ENCODE data around the gene APOA4. TPM values are rescaled to one million over a fixed set of nuclear protein-coding genes. Genes with fewer than 3 reads are reported as not detected.

Gene APOA4
- total RNA-seq, 6 experiments from 2014 or later, result not detected

DNA sequence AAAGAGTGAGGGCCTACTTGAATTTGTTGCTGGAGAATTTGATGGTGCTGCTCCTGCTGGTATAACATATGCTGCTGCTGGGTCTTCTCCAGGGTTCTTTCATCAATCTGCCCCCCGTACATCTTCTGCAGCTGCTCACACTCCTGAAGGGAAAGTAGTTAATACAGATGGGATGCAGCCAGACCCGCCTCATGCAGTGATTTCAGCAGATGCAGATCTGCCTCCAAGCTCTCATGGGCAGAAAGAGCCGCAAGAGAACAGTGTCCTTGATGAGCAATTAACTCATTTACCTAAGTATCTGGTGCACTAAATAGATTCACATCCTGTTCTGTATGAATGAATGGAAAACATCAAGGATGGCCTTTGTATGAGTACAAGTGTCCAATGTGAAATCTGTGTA, 39.1 kb upstream of the APOA4 start:
- no peak overlapping the region for H3K4me3 Mint-ChIP-seq
- H3K9me3 Mint-ChIP-seq, result no peaks in the 10 kb centered on the region
- peaks cover 91% of the 10 kb centered on the region for H3K4me1 Mint-ChIP-seq (ENCODE audit: low read depth)
- peaks cover 48% of the 10 kb centered on the region for H3K36me3 Mint-ChIP-seq (ENCODE audit: low read depth)
- no peak for DNase-seq
- TF ChIP-seq, protein P1, sequence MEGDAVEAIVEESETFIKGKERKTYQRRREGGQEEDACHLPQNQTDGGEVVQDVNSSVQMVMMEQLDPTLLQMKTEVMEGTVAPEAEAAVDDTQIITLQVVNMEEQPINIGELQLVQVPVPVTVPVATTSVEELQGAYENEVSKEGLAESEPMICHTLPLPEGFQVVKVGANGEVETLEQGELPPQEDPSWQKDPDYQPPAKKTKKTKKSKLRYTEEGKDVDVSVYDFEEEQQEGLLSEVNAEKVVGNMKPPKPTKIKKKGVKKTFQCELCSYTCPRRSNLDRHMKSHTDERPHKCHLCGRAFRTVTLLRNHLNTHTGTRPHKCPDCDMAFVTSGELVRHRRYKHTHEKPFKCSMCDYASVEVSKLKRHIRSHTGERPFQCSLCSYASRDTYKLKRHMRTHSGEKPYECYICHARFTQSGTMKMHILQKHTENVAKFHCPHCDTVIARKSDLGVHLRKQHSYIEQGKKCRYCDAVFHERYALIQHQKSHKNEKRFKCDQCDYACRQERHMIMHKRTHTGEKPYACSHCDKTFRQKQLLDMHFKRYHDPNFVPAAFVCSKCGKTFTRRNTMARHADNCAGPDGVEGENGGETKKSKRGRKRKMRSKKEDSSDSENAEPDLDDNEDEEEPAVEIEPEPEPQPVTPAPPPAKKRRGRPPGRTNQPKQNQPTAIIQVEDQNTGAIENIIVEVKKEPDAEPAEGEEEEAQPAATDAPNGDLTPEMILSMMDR (IDR thresholded peaks at IDR 0.05), result no peak
- peak overlapping the region; percentile 95 for H3K27ac Mint-ChIP-seq
- H3K27me3 Mint-ChIP-seq (ENCODE audit: insufficient read depth), result no peaks in the 10 kb centered on the region; the same call in 1 of the 2 replicates

GRCh38 chr11:116861539-116861938, 38.4 kb upstream of the APOA4 start:
- Mint-ChIP-seq H3K4me1 (ENCODE audit: low read depth) (peaks cover 91% of the 10 kb centered on the region), H3K27ac (peak overlapping the region; percentile 95), H3K4me3 (peak overlapping the region; percentile 35), H3K36me3 (ENCODE audit: low read depth) (peaks cover 48% of the 10 kb centered on the region), H3K27me3 (ENCODE audit: insufficient read depth) (no peaks in the 10 kb centered on the region; the same call in 1 of the 2 replicates), H3K9me3 (no peaks in the 10 kb centered on the region)
- peak; percentile 79 for DNase-seq
- TF ChIP-seq, protein P1 (IDR thresholded peaks at IDR 0.05), result no peak

DNA sequence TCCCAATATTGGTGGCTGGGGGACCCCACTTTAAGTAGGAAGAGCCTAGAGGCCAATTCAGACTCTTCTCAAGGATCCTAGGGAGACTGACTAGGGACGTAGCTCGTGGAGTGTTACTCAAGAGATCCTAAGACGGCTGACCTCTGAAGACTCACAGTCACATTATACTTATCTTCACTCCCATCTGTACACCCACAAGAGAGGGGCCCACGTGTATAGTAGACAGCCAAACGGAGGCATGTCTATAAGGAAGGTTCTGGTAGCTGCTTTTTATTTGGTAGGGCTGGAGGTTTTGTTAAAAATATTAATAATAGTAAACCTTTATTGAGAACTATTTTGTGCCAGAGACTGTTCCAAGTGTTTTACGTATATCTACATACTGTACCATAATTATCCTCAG, 37.2 kb upstream of the APOA4 start:
- Mint-ChIP-seq H3K4me1 (ENCODE audit: low read depth) (peaks cover 85% of the 10 kb centered on the region), H3K27me3 (ENCODE audit: insufficient read depth) (no peaks in the 10 kb centered on the region), H3K4me3 (no peak overlapping the region), H3K36me3 (ENCODE audit: low read depth) (peaks cover 52% of the 10 kb centered on the region), H3K9me3 (no peaks in the 10 kb centered on the region), H3K27ac (peak overlapping the region; percentile 95)
- no peak for DNase-seq
- TF ChIP-seq, protein P1 (IDR thresholded peaks at IDR 0.05), result no peak

GRCh38 chr11:116859175-116859574, 36.1 kb upstream of the APOA4 start:
- peaks cover 56% of the 10 kb centered on the region for H3K36me3 Mint-ChIP-seq (ENCODE audit: low read depth)
- TF ChIP-seq, protein P1 (IDR thresholded peaks at IDR 0.05), result no peak

DNA sequence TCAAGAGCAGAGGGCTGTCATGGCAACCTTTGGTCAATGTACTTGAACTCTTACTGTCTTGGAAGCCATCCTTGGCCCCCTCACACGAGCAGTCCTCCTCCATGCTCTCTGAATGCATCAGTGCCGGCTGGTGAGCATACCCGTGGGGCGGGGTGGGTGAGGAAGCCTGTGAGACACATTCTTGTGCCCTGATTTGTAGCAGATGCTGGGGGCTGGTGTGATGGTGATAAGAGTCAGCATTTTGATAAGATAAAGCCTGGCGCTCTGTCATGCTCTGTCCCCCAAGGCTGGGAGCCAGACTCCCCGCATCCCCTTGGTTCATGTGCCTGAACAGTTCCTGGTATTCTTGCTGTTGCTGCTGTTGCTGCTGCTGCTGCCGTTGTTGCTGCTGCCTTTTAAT, 34.8 kb upstream of the APOA4 start:
- TF ChIP-seq, protein P1 (IDR thresholded peaks at IDR 0.05), result no peak
- no peak for DNase-seq
- peaks cover 82% of the 10 kb centered on the region for H3K4me1 Mint-ChIP-seq (ENCODE audit: low read depth)
- H3K36me3 Mint-ChIP-seq (ENCODE audit: low read depth), result peaks cover 59% of the 10 kb centered on the region
- no peak overlapping the region for H3K4me3 Mint-ChIP-seq
- peak overlapping the region; percentile 74 for H3K27ac Mint-ChIP-seq
- H3K27me3 Mint-ChIP-seq (ENCODE audit: insufficient read depth), result no peaks in the 10 kb centered on the region; the same call in 1 of the 2 replicates
- H3K9me3 Mint-ChIP-seq, result no peaks in the 10 kb centered on the region

More at GRCh38 chr11:116859175-116859574, 36.1 kb upstream of the APOA4 start:
- Mint-ChIP-seq H3K4me1 (ENCODE audit: low read depth) (peaks cover 82% of the 10 kb centered on the region), H3K4me3 (no peak overlapping the region), H3K9me3 (no peaks in the 10 kb centered on the region), H3K27ac (no peak overlapping the region; the same call in 1 of the 2 replicates), H3K27me3 (ENCODE audit: insufficient read depth) (no peaks in the 10 kb centered on the region)
- DNase-seq, result no peak

DNA sequence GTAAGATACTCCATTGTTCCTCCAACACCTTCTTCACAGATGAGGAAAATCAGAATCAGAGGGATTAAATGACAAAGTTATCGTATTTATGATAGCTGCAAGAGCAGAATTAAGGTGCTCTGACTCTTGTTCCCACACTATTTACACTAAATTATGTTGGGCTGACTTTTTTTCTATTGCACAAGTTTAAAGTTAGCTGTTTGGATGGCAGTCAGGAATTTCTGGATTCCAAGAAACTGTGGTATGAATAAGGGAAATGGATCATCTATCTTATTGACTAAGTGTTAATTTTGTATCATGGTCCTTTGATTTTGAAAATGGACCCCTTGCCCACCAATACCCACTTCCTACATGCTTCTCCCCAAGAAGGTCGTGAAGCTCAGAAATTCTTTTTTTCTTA, 34.2 kb upstream of the APOA4 start:
- Mint-ChIP-seq H3K27me3 (ENCODE audit: insufficient read depth) (no peaks in the 10 kb centered on the region; the same call in 1 of the 2 replicates), H3K36me3 (ENCODE audit: low read depth) (peaks cover 59% of the 10 kb centered on the region), H3K4me1 (ENCODE audit: low read depth) (peaks cover 82% of the 10 kb centered on the region), H3K9me3 (no peaks in the 10 kb centered on the region), H3K27ac (peak overlapping the region; percentile 74), H3K4me3 (no peak overlapping the region)
- TF ChIP-seq, protein P1 (IDR thresholded peaks at IDR 0.05), result no peak
- no peak for DNase-seq
